ENCODE measurements around the gene DNAJA3. TPM values are rescaled to one million over a fixed set of nuclear protein-coding genes. Genes with fewer than 3 reads are reported as not detected.

DNAJA3 gene
- total RNA-seq, 1 experiment from 2014 or later = 56.2 TPM

DNA sequence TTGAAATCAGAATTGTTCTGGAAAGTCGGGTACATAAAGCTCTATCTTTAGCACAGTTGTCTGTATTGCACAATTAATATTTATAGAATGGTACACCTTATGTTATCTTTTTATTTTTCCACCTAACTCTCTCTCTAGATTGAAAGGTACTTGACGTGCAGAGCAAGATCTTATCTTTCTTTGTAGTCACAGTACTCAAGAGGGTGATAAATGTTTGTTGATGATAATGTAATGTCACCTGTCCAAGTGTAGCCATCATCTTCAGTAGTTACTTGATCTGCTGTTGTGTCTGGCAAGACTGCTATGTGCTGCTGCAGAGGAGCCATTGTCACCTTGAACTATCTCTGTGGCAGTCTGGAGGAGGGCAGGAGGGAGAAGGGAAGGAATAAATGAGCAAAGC, 55.9 kb downstream of the DNAJA3 start:
- no CpG with 5 or more reads among the region's 2 CpGs for WGBS (ENCODE audit: extremely low coverage, insufficient read length, low lambda C conversion rate)
- no peak overlapping the region for H3K56ac ChIP-seq (ENCODE audit: insufficient read length, low read depth, low read length)
- H3K18ac ChIP-seq (ENCODE audit: insufficient read length, low read depth, low read length) = no peak overlapping the region
- H3K23me2 ChIP-seq (ENCODE audit: insufficient read length, low read depth, low read length, poor library complexity, severe bottlenecking) = peaks cover 4% of the 10 kb centered on the region
- no peak overlapping the region for H3K4me2 ChIP-seq (ENCODE audit: insufficient read depth, insufficient read length, low read length)
- no peak overlapping the region for H4K8ac ChIP-seq (replicated peaks; ENCODE audit: insufficient read length, low read depth, low read length)
- Mint-ChIP-seq H3K36me3 (ENCODE audit: insufficient read depth in 1 of 3, low read depth in 3 of 3) (peaks cover 0 to 18% (median 0%) of the 10 kb centered on the region in 3 experiments; a peak in 3 of 7 replicates), H3K4me1 (peaks cover 9 to 17% of the 10 kb centered on the region in 2 experiments), H3K27me3 (ENCODE audit: low read depth) (no peaks in the 10 kb centered on the region), H3K4me3 (no peak overlapping the region), H3K27ac (peak overlapping the region in 1 of 3 experiments; percentile 21; a peak in 2 of 7 replicates), H3K9me3 (no peaks in the 10 kb centered on the region; a peak in 1 of 5 replicates)
- H4K20me1 ChIP-seq (ENCODE audit: control insufficient read depth, insufficient read depth, insufficient read length) = no peaks in the 10 kb centered on the region
- H3K4ac ChIP-seq (ENCODE audit: low read depth, low read length) = no peak overlapping the region
- H2AK5ac ChIP-seq (ENCODE audit: insufficient read length, low read length) = no peak overlapping the region
- peak overlapping the region; percentile 70 for H3K23ac ChIP-seq (ENCODE audit: insufficient read length, low read depth, low read length)
- DNase-seq = no peak
- H4K5ac ChIP-seq (ENCODE audit: insufficient read length, low read depth, low read length) = no peak overlapping the region
- no peaks in the 10 kb centered on the region; the same call in 1 of the 2 replicates for H3K79me2 ChIP-seq (ENCODE audit: insufficient read depth, low read length)
- H3K9me3 ChIP-seq (ENCODE audit: control insufficient read depth, low read depth, low read length) = no peaks in the 10 kb centered on the region
- H2BK12ac ChIP-seq (ENCODE audit: insufficient read length, low read depth, low read length) = no peak overlapping the region
- no peak overlapping the region for H3K14ac ChIP-seq (ENCODE audit: insufficient read depth, low read length)
- TF ChIP-seq, protein P1, sequence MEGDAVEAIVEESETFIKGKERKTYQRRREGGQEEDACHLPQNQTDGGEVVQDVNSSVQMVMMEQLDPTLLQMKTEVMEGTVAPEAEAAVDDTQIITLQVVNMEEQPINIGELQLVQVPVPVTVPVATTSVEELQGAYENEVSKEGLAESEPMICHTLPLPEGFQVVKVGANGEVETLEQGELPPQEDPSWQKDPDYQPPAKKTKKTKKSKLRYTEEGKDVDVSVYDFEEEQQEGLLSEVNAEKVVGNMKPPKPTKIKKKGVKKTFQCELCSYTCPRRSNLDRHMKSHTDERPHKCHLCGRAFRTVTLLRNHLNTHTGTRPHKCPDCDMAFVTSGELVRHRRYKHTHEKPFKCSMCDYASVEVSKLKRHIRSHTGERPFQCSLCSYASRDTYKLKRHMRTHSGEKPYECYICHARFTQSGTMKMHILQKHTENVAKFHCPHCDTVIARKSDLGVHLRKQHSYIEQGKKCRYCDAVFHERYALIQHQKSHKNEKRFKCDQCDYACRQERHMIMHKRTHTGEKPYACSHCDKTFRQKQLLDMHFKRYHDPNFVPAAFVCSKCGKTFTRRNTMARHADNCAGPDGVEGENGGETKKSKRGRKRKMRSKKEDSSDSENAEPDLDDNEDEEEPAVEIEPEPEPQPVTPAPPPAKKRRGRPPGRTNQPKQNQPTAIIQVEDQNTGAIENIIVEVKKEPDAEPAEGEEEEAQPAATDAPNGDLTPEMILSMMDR (conservative IDR thresholded peaks at IDR 0.05) = no peak
- H3T11ph ChIP-seq (ENCODE audit: low read length) = no peak overlapping the region
- H3K4me1 ChIP-seq (ENCODE audit: insufficient read depth, low read length) = no peaks in the 10 kb centered on the region; the same call in 1 of the 2 replicates
- no peak overlapping the region for H2BK20ac ChIP-seq (ENCODE audit: low read depth, low read length, poor library complexity, severe bottlenecking)
- peaks cover 3% of the 10 kb centered on the region for H3K79me1 ChIP-seq (ENCODE audit: insufficient read depth, low read depth, low read length, poor library complexity, severe bottlenecking)
- H2BK15ac ChIP-seq (ENCODE audit: low read depth, low read length) = no peak overlapping the region
- H3K27ac ChIP-seq (ENCODE audit: insufficient read length, low read depth, low read length) = no peak overlapping the region
- peak overlapping the region; percentile 22 for H3K9ac ChIP-seq (ENCODE audit: extremely low read depth, insufficient read length, low read length)
- no peak overlapping the region for H4K91ac ChIP-seq (ENCODE audit: insufficient read length, low read depth, low read length)
- no peaks in the 10 kb centered on the region for H3K27me3 ChIP-seq (ENCODE audit: insufficient read depth, low read length)
- H2BK5ac ChIP-seq (ENCODE audit: insufficient read length, low read length) = peak overlapping the region; percentile 64
- no peak overlapping the region for H2AFZ ChIP-seq (ENCODE audit: low read length)
- H2BK120ac ChIP-seq (ENCODE audit: low read depth, low read length, poor library complexity, severe bottlenecking) = no peak overlapping the region

All from H9 (cell line).